ENCODE results near the gene NPR2. TPM values are rescaled to one million over a fixed set of nuclear protein-coding genes. Genes with fewer than 3 reads are reported as not detected.

Gene NPR2
- total RNA-seq, 1 experiment from 2014 or later = 12.5 TPM

DNA sequence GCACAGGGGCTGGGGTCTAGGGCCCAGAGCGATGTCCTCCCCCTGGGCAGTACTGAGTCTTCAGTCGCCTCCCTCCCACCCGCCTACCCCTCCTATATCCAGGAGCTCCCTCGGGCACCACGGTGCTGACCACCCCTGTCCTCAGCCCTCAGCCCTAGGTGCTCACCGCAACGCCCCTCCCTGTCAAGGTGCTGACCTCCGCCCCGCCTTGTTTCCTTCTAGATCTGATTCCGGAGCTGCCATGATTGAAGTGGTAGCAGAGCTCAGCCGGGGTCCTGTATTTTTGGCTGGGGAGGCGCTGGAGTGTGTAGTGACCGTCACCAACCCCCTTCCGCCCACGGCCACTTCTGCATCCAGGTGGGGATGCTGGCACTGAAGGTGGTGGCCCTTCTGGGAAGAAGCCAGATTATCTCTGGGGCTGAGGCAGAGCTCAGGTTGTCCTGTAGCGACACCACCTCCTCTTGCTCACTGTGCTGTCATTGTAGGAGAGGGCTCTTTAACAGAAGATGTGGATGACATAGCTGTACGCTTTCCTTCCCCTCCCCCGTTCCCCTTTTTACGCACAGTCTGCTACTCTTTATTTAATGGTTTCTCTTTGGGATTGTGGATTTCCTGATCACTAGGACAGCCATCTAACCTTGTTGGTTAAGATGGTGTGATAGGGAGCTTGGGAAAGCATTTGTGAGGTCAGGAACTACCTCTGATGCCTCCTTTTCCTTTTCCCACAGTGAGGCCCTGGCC, 41.7 kb upstream of the NPR2 start:
- Histone ChIP-seq H4K8ac (replicated peaks; ENCODE audit: insufficient read length, low read depth, low read length) (no peak overlapping the region), H2AFZ (ENCODE audit: low read length) (no peak overlapping the region), H4K20me1 (ENCODE audit: control insufficient read depth, insufficient read depth, insufficient read length) (no peaks in the 10 kb centered on the region), H3K79me2 (ENCODE audit: insufficient read depth, low read length) (peaks cover 21% of the 10 kb centered on the region), H2BK12ac (ENCODE audit: insufficient read length, low read depth, low read length) (no peak overlapping the region), H4K5ac (ENCODE audit: insufficient read length, low read depth, low read length) (no peak overlapping the region), H2BK15ac (ENCODE audit: low read depth, low read length) (no peak overlapping the region), H3K56ac (ENCODE audit: insufficient read length, low read depth, low read length) (no peak overlapping the region), H3K4ac (ENCODE audit: low read depth, low read length) (no peak overlapping the region), H3K79me1 (ENCODE audit: insufficient read depth, low read depth, low read length, poor library complexity, severe bottlenecking) (peaks cover 19% of the 10 kb centered on the region), H3K23ac (ENCODE audit: insufficient read length, low read depth, low read length) (no peak overlapping the region), H2BK120ac (ENCODE audit: low read depth, low read length, poor library complexity, severe bottlenecking) (no peak overlapping the region), H3K14ac (ENCODE audit: insufficient read depth, low read length) (peak overlapping the region; percentile 16; the same call in 1 of the 2 replicates), H2BK20ac (ENCODE audit: low read depth, low read length, poor library complexity, severe bottlenecking) (no peak overlapping the region), H4K91ac (ENCODE audit: insufficient read length, low read depth, low read length) (no peak overlapping the region), H2AK5ac (ENCODE audit: insufficient read length, low read length) (no peak overlapping the region), H3K9me3 (ENCODE audit: control insufficient read depth, low read depth, low read length) (no peaks in the 10 kb centered on the region), H3K9ac (ENCODE audit: extremely low read depth, insufficient read length, low read length) (peak overlapping the region; percentile 28), H3K4me1 (ENCODE audit: insufficient read depth, low read length) (peaks cover 3% of the 10 kb centered on the region; the same call in 1 of the 2 replicates), H3K27me3 (ENCODE audit: insufficient read depth, low read length) (no peaks in the 10 kb centered on the region), H3K23me2 (ENCODE audit: insufficient read length, low read depth, low read length, poor library complexity, severe bottlenecking) (peaks cover 18% of the 10 kb centered on the region), H3K27ac (ENCODE audit: insufficient read length, low read depth, low read length) (no peak overlapping the region), H3T11ph (ENCODE audit: low read length) (no peak overlapping the region), H3K4me2 (ENCODE audit: insufficient read depth, insufficient read length, low read length) (peak overlapping the region; percentile 91), H2BK5ac (ENCODE audit: insufficient read length, low read length) (no peak overlapping the region), H3K18ac (ENCODE audit: insufficient read length, low read depth, low read length) (no peak overlapping the region)
- H3K9me3 Mint-ChIP-seq = no peaks in the 10 kb centered on the region
- no CpG with 5 or more reads among the region's 19 CpGs for WGBS (ENCODE audit: extremely low coverage, insufficient read length, low lambda C conversion rate)
- peak overlapping the region; percentile 91 to 95 for H3K4me3 Mint-ChIP-seq
- peak overlapping the region; percentile 73 to 89 (median 74); a peak in 6 of 7 replicates for H3K27ac Mint-ChIP-seq
- no peaks in the 10 kb centered on the region for H3K27me3 Mint-ChIP-seq (ENCODE audit: low read depth)
- H3K4me1 Mint-ChIP-seq = peaks cover 28% of the 10 kb centered on the region in 2 experiments
- TF ChIP-seq, protein P1, sequence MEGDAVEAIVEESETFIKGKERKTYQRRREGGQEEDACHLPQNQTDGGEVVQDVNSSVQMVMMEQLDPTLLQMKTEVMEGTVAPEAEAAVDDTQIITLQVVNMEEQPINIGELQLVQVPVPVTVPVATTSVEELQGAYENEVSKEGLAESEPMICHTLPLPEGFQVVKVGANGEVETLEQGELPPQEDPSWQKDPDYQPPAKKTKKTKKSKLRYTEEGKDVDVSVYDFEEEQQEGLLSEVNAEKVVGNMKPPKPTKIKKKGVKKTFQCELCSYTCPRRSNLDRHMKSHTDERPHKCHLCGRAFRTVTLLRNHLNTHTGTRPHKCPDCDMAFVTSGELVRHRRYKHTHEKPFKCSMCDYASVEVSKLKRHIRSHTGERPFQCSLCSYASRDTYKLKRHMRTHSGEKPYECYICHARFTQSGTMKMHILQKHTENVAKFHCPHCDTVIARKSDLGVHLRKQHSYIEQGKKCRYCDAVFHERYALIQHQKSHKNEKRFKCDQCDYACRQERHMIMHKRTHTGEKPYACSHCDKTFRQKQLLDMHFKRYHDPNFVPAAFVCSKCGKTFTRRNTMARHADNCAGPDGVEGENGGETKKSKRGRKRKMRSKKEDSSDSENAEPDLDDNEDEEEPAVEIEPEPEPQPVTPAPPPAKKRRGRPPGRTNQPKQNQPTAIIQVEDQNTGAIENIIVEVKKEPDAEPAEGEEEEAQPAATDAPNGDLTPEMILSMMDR (conservative IDR thresholded peaks at IDR 0.05) = no peak
- peak; percentile 51 for DNase-seq
- peaks cover 16 to 60% (median 51%) of the 10 kb centered on the region in 3 experiments; a peak in 6 of 7 replicates for H3K36me3 Mint-ChIP-seq (ENCODE audit: insufficient read depth in 1 of 3, low read depth in 3 of 3)
